CD4-positive, alpha-beta T cell treated with Interleukin-12 subunit alpha and Interleukin-12 subunit beta, for 1 hour (primary cell): ENCODE data around the gene HCAR3.
A peak's percentile ranks its signal among the peaks of the same experiment; 100 is the strongest.
"Not testable (repeated sequence)": the region's sequence is repeated elsewhere in the genome, so short reads cannot be mapped to it uniquely, and the experiment has no call there.

Experiments used
- DNase-seq: peaks from one replicate; pipeline ENCODE4 v3.0.0-alpha.2; 2020

The HCAR3 gene

GRCh38 chr12:122721057-122721545, 4.5 kb upstream of the HCAR3 start:
- no peak for DNase-seq

- not testable (repeated sequence) for DNase-seq
Measured at GRCh38 chr12:122715211-122715610, 1.4 kb downstream of the HCAR3 start.

- DNase-seq, result not testable (repeated sequence)
Measured at GRCh38 chr12:122713491-122714188, 3.0 kb downstream of the HCAR3 start.

- not testable (repeated sequence) for DNase-seq
Measured at GRCh38 chr12:122711266-122711665, 5.3 kb downstream of the HCAR3 start.

- DNase-seq, result not testable (repeated sequence)
Measured at GRCh38 chr12:122710341-122710740, 6.3 kb downstream of the HCAR3 start.

GRCh38 chr12:122709287-122709686, 7.3 kb downstream of the HCAR3 start:
- DNase-seq, result not testable (repeated sequence)

GRCh38 chr12:122703841-122704240, 12.8 kb downstream of the HCAR3 start:
- DNase-seq, result not testable (repeated sequence)

- not testable (repeated sequence) for DNase-seq
Measured at GRCh38 chr12:122702890-122703611, 13.6 kb downstream of the HCAR3 start, which contains the start of gene HCAR2. HCAR2 (minus strand) TSS chr12:122703357; CDS start chr12:122703283, 74 bp downstream.

- DNase-seq, result not testable (repeated sequence)
Measured at GRCh38 chr12:122701481-122701880, 15.1 kb downstream of the HCAR3 start.

- DNase-seq, result not testable (repeated sequence)
Measured at GRCh38 chr12:122700038-122700710, 16.4 kb downstream of the HCAR3 start.

- DNase-seq, result not testable (repeated sequence)
Measured at GRCh38 chr12:122696922-122697321, 19.7 kb downstream of the HCAR3 start.

GRCh38 chr12:122691566-122691965, 25.0 kb downstream of the HCAR3 start:
- DNase-seq, result no peak

- DNase-seq, result no peak
Measured at GRCh38 chr12:122688291-122688690, 28.3 kb downstream of the HCAR3 start.

- no peak for DNase-seq
Measured at GRCh38 chr12:122687086-122687485, 29.5 kb downstream of the HCAR3 start.

GRCh38 chr12:122686538-122686937, 30.1 kb downstream of the HCAR3 start:
- no peak for DNase-seq

- no peak for DNase-seq
Measured at GRCh38 chr12:122684297-122684813, 32.3 kb downstream of the HCAR3 start.

GRCh38 chr12:122681814-122682213, 34.8 kb downstream of the HCAR3 start:
- DNase-seq, result peak; percentile 3

GRCh38 chr12:122680989-122681388, 35.6 kb downstream of the HCAR3 start:
- DNase-seq, result not testable (repeated sequence)

GRCh38 chr12:122676781-122677180, 39.8 kb downstream of the HCAR3 start:
- not testable (repeated sequence) for DNase-seq

- DNase-seq, result not testable (repeated sequence)
Measured at GRCh38 chr12:122676015-122676414, 40.6 kb downstream of the HCAR3 start.

- no peak for DNase-seq
Measured at GRCh38 chr12:122672515-122672914, 44.1 kb downstream of the HCAR3 start.

GRCh38 chr12:122669397-122670070, 47.1 kb downstream of the HCAR3 start:
- no peak for DNase-seq
